Tibial nerve (tissue), 4 donors: ENCODE results near the gene PPP2R2D. TPM values are rescaled to one million over a fixed set of nuclear protein-coding genes. Genes with fewer than 3 reads are reported as not detected.

Source experiments
- DNase-seq, 2 donors: peaks; one replicate each; pipeline ENCODE4 v3.0.0-alpha.2; 2019; ENCODE audit warnings: low spot score in 2 of 2
- H3K27ac ChIP-seq, 4 donors: fragments of 200-600 bp; sonication (generic) in 3 of 4; one replicate each; pipeline ENCODE4 v1.5.1; 2017 to 2019; ENCODE audit warnings: mild to moderate bottlenecking in 1 of 4
- H3K27me3 ChIP-seq, 2 donors: fragments of 200-600 bp; sonication (generic) in 1 of 2; one replicate each; pipeline versions ENCODE4 v1.5.1 to v1.6.0; 2017 to 2019
- H3K36me3 ChIP-seq, 3 donors: fragments of 200-600 bp; sonication (generic); one replicate each; pipeline ENCODE4 v1.5.1; 2018 to 2019
- H3K4me1 ChIP-seq, 4 donors: fragments of 200-600 bp; sonication (generic) in 3 of 4; one replicate each; pipeline ENCODE4 v1.5.1; 2017 to 2019
- H3K4me3 ChIP-seq, 4 donors: fragments of 200-600 bp; sonication (generic) in 3 of 4; one replicate each; pipeline ENCODE4 v1.5.1; 2017 to 2019; ENCODE audit warnings: mild to moderate bottlenecking in 1 of 4, moderate library complexity in 1 of 4
- H3K9me3 ChIP-seq, 4 donors: fragments of 200-600 bp; sonication (generic) in 3 of 4; one replicate each; pipeline ENCODE4 v1.5.1; 2017 to 2019
- CTCF ChIP-seq, 5 experiments: fragments of 200-600 bp in 3 of 5; fragments of 450-650 bp in 2 of 5; sonication (generic) in 3 of 5; IDR thresholded peaks; one replicate each; pipeline ENCODE4 v1.5.1; 2016 to 2019; ENCODE audit warnings: antibody characterized with exemption in 5 of 5, mild to moderate bottlenecking in 3 of 5, moderate library complexity in 2 of 5
- EP300 ChIP-seq, 2 donors: sonication (generic); formaldehyde crosslinking; IDR thresholded peaks; one replicate each; pipeline ENCODE4 v1.6.1; 2017; ENCODE audit warnings: antibody characterized with exemption in 2 of 2, mild to moderate bottlenecking in 1 of 2
- POLR2A ChIP-seq, 2 donors: fragments of 450-650 bp; IDR thresholded peaks; one replicate each; pipeline ENCODE4 v1.6.1; 2017; ENCODE audit warnings: antibody characterized with exemption in 2 of 2, mild to moderate bottlenecking in 2 of 2, moderate library complexity in 2 of 2
- WGBS, 2 donors: methylation state at CpG; one replicate each; pipeline ENCODE4 v1.1.5; 2018; 5-methylcytosine and 5-hydroxymethylcytosine counted together
- total RNA-seq, 4 donors: library from RNA; depleted of rRNA; stranded (reverse); fragments of >200 nt; gene quantifications; one replicate each; pipeline ENCODE4 v1.1.0, GENCODE V29; 2016

Gene PPP2R2D
- total RNA-seq, 4 donors from 2014 or later, result 22.9 to 35.1 (median 28.9) TPM

GRCh38 chr10:131925011-131925649, 24.3 kb downstream of the PPP2R2D start:
- Histone ChIP-seq H3K4me3 (no peak overlapping the region), H3K4me1 (peaks cover 0 to 52% (median 15%) of the 10 kb centered on the region in 4 donors), H3K36me3 (peaks cover 0 to 3% (median 0%) of the 10 kb centered on the region in 3 donors), H3K27ac (no peak overlapping the region), H3K27me3 (no peaks in the 10 kb centered on the region), H3K9me3 (peaks cover 0 to 12% (median 0%) of the 10 kb centered on the region in 4 donors)
- no peak for DNase-seq
- TF ChIP-seq EP300 (IDR thresholded peaks at IDR 0.05), result no peak
- TF ChIP-seq POLR2A (IDR thresholded peaks at IDR 0.05), result no peak
- no peak for TF ChIP-seq CTCF (IDR thresholded peaks at IDR 0.05)

GRCh38 chr10:131925716-131926115, 24.9 kb downstream of the PPP2R2D start:
- no peak for DNase-seq
- TF ChIP-seq POLR2A (IDR thresholded peaks at IDR 0.05), result no peak
- TF ChIP-seq CTCF (IDR thresholded peaks at IDR 0.05), result no peak
- no peak for TF ChIP-seq EP300 (IDR thresholded peaks at IDR 0.05)
- H3K4me1 ChIP-seq, result peaks cover 0 to 52% (median 18%) of the 10 kb centered on the region in 4 donors
- no peak overlapping the region for H3K27ac ChIP-seq
- H3K36me3 ChIP-seq, result peaks cover 0 to 3% (median 0%) of the 10 kb centered on the region in 3 donors
- no peak overlapping the region for H3K4me3 ChIP-seq
- no peaks in the 10 kb centered on the region for H3K27me3 ChIP-seq
- 97% methylated on average over 9 of the region's 9 CpGs for WGBS, 2 donors
- peaks cover 0 to 12% (median 0%) of the 10 kb centered on the region in 4 donors for H3K9me3 ChIP-seq

GRCh38 chr10:131926253-131926652, 25.4 kb downstream of the PPP2R2D start:
- no peaks in the 10 kb centered on the region for H3K27me3 ChIP-seq
- DNase-seq, result no peak
- peaks cover 0 to 12% (median 0%) of the 10 kb centered on the region in 4 donors for H3K9me3 ChIP-seq
- no peak overlapping the region for H3K4me3 ChIP-seq
- H3K27ac ChIP-seq, result no peak overlapping the region
- H3K36me3 ChIP-seq, result peaks cover 0 to 3% (median 0%) of the 10 kb centered on the region in 3 donors
- TF ChIP-seq CTCF (IDR thresholded peaks at IDR 0.05) (no peak), EP300 (IDR thresholded peaks at IDR 0.05) (no peak), POLR2A (IDR thresholded peaks at IDR 0.05) (no peak)
- WGBS, 2 donors, result 97 to 98% methylated on average over 10 of the region's 10 CpGs
- peaks cover 0 to 52% (median 17%) of the 10 kb centered on the region in 4 donors for H3K4me1 ChIP-seq

GRCh38 chr10:131926743-131927595, 26.2 kb downstream of the PPP2R2D start:
- no peak for DNase-seq
- no peaks in the 10 kb centered on the region for H3K27me3 ChIP-seq
- no peak overlapping the region for H3K4me3 ChIP-seq
- peaks cover 0 to 52% (median 14%) of the 10 kb centered on the region in 4 donors for H3K4me1 ChIP-seq
- H3K9me3 ChIP-seq, result peaks cover 0 to 12% (median 0%) of the 10 kb centered on the region in 4 donors
- TF ChIP-seq POLR2A (IDR thresholded peaks at IDR 0.05), result no peak
- TF ChIP-seq EP300 (IDR thresholded peaks at IDR 0.05), result no peak
- TF ChIP-seq CTCF (IDR thresholded peaks at IDR 0.05), result no peak
- H3K36me3 ChIP-seq, result peaks cover 0 to 3% (median 0%) of the 10 kb centered on the region in 3 donors
- 93 to 95% methylated on average over 28 of the region's 28 CpGs for WGBS, 2 donors
- H3K27ac ChIP-seq, result no peak overlapping the region
